ENCODE measurements around the gene TMEM150A.
"Not testable (repeated sequence)": the region's sequence is repeated elsewhere in the genome, so short reads cannot be mapped to it uniquely, and the experiment has no call there.

Gene TMEM150A

DNA sequence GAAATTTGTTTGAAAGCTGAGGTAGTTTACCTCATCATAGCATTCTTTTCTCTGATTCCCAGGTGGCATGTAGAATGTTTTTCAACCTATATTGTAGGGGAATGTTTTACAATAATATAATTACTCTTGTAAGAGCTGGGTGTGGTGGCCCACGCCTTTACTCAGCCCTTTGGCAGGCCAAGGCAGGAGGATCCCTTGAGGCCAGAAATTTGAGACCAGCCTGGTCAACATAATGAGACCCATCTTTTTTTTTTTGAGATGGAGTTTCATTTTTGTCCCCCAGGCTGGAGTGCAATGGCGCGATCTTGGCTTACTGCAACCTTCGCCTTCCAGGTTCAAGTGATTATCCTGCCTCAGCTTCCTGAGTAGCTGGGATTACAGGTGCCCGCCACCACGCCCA is 17.1 kb upstream of the TMEM150A start:
- H3K9ac ChIP-seq (ENCODE audit: low read depth, low read length, poor library complexity): no peak overlapping the region
- no peak overlapping the region for H2AK5ac ChIP-seq (ENCODE audit: low read depth, low read length)
- peaks cover 21 to 70% of the 10 kb centered on the region in 2 donors for H3K36me3 ChIP-seq (replicated peaks in 1 of 2; ENCODE audit: control insufficient read depth in 2 of 2, insufficient read depth in 2 of 2, low read length in 2 of 2)
- H2BK15ac ChIP-seq (ENCODE audit: low read length): no peak overlapping the region
- no peak overlapping the region for H4K91ac ChIP-seq (ENCODE audit: low read depth, low read length, poor library complexity)
- no peak overlapping the region for H2BK5ac ChIP-seq (ENCODE audit: low read length)
- no peaks in the 10 kb centered on the region for H3K27me3 ChIP-seq (ENCODE audit: control insufficient read depth in 3 of 3, insufficient read depth in 3 of 3, low read depth in 1 of 3, low read length in 3 of 3)
- H3K27ac ChIP-seq (replicated peaks; ENCODE audit: low read length): no peak overlapping the region
- H2AFZ ChIP-seq (ENCODE audit: low read length): no peak overlapping the region
- no peak overlapping the region for H3K4ac ChIP-seq (ENCODE audit: low read length)
- no peak overlapping the region for H2BK12ac ChIP-seq (ENCODE audit: low read length)
- no peak overlapping the region for H3K4me2 ChIP-seq (ENCODE audit: insufficient read depth, low read length, poor library complexity, severe bottlenecking)
- H3K79me1 ChIP-seq (ENCODE audit: low read depth, low read length): peaks cover 7% of the 10 kb centered on the region
- H3K14ac ChIP-seq (ENCODE audit: low read length): no peak overlapping the region
- H3K23ac ChIP-seq (ENCODE audit: low read depth, low read length, poor library complexity): no peak overlapping the region
- H3K9me3 ChIP-seq (replicated peaks in 1 of 2; ENCODE audit: control insufficient read depth in 2 of 2, insufficient read depth in 1 of 2, low read depth in 1 of 2, low read length in 2 of 2): no peaks in the 10 kb centered on the region
- no peak overlapping the region for H3K18ac ChIP-seq (ENCODE audit: low read length)
- peaks cover 4 to 5% of the 10 kb centered on the region in 2 donors for H3K4me1 ChIP-seq (ENCODE audit: control insufficient read depth in 2 of 2, insufficient read depth in 1 of 2, low read depth in 1 of 2, low read length in 2 of 2)
- H3K4me3 ChIP-seq (ENCODE audit: low read length in 2 of 2): no peak overlapping the region
- no peak overlapping the region for H2BK120ac ChIP-seq (ENCODE audit: low read depth, low read length)
- no peak for DNase-seq (ENCODE audit: low spot score)
- no peak overlapping the region for H4K8ac ChIP-seq (ENCODE audit: low read depth, low read length)
- WGBS, 2 donors (ENCODE audit: extremely low coverage in 2 of 2, insufficient read length in 2 of 2, insufficient replicate concordance in 1 of 2): no CpG with 5 or more reads among the region's 6 CpGs

DNA sequence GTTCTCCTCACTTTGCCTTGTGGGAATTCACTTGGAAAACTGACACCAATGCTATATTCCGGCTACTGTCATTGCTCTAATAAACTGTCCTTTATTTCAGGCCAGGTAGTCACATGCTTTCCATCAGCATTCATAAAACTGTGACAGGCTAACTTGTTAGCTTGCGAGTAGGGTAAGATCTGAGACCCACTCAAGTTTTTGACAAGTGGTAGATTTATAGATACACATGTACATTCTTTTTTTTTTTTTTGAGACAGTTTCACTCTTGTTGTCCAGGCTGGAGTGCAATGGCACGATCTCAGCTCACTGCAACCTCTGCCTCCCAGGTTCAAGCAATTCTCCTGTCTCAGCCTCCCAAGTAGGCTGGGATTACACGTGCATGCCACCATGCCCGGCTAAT is 15.2 kb upstream of the TMEM150A start:
- not testable (repeated sequence) for H3K23ac ChIP-seq (ENCODE audit: low read depth, low read length, poor library complexity); H2AFZ ChIP-seq (ENCODE audit: low read length); H2AK5ac ChIP-seq (ENCODE audit: low read depth, low read length); H2BK5ac ChIP-seq (ENCODE audit: low read length); H3K18ac ChIP-seq (ENCODE audit: low read length); H2BK15ac ChIP-seq (ENCODE audit: low read length); DNase-seq (ENCODE audit: low spot score); H2BK12ac ChIP-seq (ENCODE audit: low read length); H3K27me3 ChIP-seq (ENCODE audit: control insufficient read depth in 3 of 3, insufficient read depth in 3 of 3, low read depth in 1 of 3, low read length in 3 of 3); H3K27ac ChIP-seq (replicated peaks; ENCODE audit: low read length); H3K9ac ChIP-seq (ENCODE audit: low read depth, low read length, poor library complexity); H2BK120ac ChIP-seq (ENCODE audit: low read depth, low read length); H3K79me1 ChIP-seq (ENCODE audit: low read depth, low read length); H3K4me1 ChIP-seq (ENCODE audit: control insufficient read depth in 2 of 2, insufficient read depth in 1 of 2, low read depth in 1 of 2, low read length in 2 of 2); H4K8ac ChIP-seq (ENCODE audit: low read depth, low read length); H3K4ac ChIP-seq (ENCODE audit: low read length); H3K14ac ChIP-seq (ENCODE audit: low read length); H3K9me3 ChIP-seq (replicated peaks in 1 of 2; ENCODE audit: control insufficient read depth in 2 of 2, insufficient read depth in 1 of 2, low read depth in 1 of 2, low read length in 2 of 2); H4K91ac ChIP-seq (ENCODE audit: low read depth, low read length, poor library complexity)
- Histone ChIP-seq H3K36me3 (replicated peaks in 1 of 2; ENCODE audit: control insufficient read depth in 2 of 2, insufficient read depth in 2 of 2, low read length in 2 of 2) (peaks cover 13 to 52% of the 10 kb centered on the region in 2 donors), H3K4me3 (ENCODE audit: low read length in 2 of 2) (peak overlapping the region in 1 of 2 donors; percentile 95), H3K4me2 (ENCODE audit: insufficient read depth, low read length, poor library complexity, severe bottlenecking) (peak overlapping the region; percentile 11)
- WGBS, 2 donors (ENCODE audit: extremely low coverage in 2 of 2, insufficient read length in 2 of 2, insufficient replicate concordance in 1 of 2): no CpG with 5 or more reads among the region's 5 CpGs

DNA sequence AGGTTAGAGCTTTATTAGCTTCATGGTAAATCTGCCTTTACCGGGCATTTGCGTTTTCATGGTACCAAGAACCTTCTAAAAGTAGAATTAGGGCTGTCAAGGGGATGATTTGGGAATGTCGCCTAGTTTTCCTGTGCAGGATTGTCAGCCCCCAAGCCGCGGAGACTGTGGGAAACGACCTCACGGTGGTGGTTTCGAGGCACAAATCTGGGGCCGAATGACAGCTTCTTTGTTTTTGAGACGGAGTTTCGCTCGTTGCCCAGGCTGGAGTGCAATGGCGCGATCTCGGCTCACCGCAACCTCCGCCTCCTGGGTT is 12.9 kb upstream of the TMEM150A start:
- Histone ChIP-seq H3K9ac (ENCODE audit: low read depth, low read length, poor library complexity) (no peak overlapping the region), H3K4me3 (ENCODE audit: low read length in 2 of 2) (no peak overlapping the region), H2BK15ac (ENCODE audit: low read length) (no peak overlapping the region), H4K8ac (ENCODE audit: low read depth, low read length) (no peak overlapping the region), H3K4ac (ENCODE audit: low read length) (no peak overlapping the region), H2BK12ac (ENCODE audit: low read length) (no peak overlapping the region), H3K4me1 (ENCODE audit: control insufficient read depth in 2 of 2, insufficient read depth in 1 of 2, low read depth in 1 of 2, low read length in 2 of 2) (peaks cover 9 to 10% of the 10 kb centered on the region in 2 donors), H2AK5ac (ENCODE audit: low read depth, low read length) (no peak overlapping the region), H3K27ac (replicated peaks; ENCODE audit: low read length) (no peak overlapping the region), H3K36me3 (replicated peaks in 1 of 2; ENCODE audit: control insufficient read depth in 2 of 2, insufficient read depth in 2 of 2, low read length in 2 of 2) (peaks cover 1 to 30% of the 10 kb centered on the region in 2 donors), H2BK120ac (ENCODE audit: low read depth, low read length) (no peak overlapping the region), H2AFZ (ENCODE audit: low read length) (peak overlapping the region; percentile 93), H3K27me3 (ENCODE audit: control insufficient read depth in 3 of 3, insufficient read depth in 3 of 3, low read depth in 1 of 3, low read length in 3 of 3) (no peaks in the 10 kb centered on the region), H3K23ac (ENCODE audit: low read depth, low read length, poor library complexity) (no peak overlapping the region), H3K79me1 (ENCODE audit: low read depth, low read length) (peaks cover 11% of the 10 kb centered on the region), H3K14ac (ENCODE audit: low read length) (no peak overlapping the region), H3K9me3 (replicated peaks in 1 of 2; ENCODE audit: control insufficient read depth in 2 of 2, insufficient read depth in 1 of 2, low read depth in 1 of 2, low read length in 2 of 2) (no peaks in the 10 kb centered on the region), H2BK5ac (ENCODE audit: low read length) (no peak overlapping the region), H3K18ac (ENCODE audit: low read length) (no peak overlapping the region), H4K91ac (ENCODE audit: low read depth, low read length, poor library complexity) (no peak overlapping the region), H3K4me2 (ENCODE audit: insufficient read depth, low read length, poor library complexity, severe bottlenecking) (no peak overlapping the region)
- no peak for DNase-seq (ENCODE audit: low spot score)
- WGBS, 2 donors (ENCODE audit: extremely low coverage in 2 of 2, insufficient read length in 2 of 2, insufficient replicate concordance in 1 of 2): no CpG with 5 or more reads among the region's 17 CpGs

DNA sequence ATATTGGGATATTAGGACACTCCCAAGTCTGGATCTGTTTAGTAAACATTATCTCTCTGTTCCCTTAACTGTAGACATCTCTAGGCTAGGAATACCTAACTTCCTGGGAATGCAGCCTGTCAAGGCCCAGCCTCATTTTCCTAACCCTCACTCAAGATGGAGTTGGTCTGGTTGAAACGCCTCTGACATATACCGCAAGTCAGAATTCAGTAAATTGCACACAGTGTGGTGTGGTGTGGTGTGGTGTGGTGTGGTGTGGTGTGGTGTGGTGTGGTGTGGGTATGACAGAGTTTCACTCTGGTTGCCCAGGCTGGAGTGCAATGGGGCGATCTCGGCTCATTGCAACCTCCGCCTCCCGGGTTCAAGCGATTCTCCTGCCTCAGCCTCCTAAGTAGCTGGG is 12.3 kb upstream of the TMEM150A start:
- H3K9me3 ChIP-seq (replicated peaks in 1 of 2; ENCODE audit: control insufficient read depth in 2 of 2, insufficient read depth in 1 of 2, low read depth in 1 of 2, low read length in 2 of 2); H3K27me3 ChIP-seq (ENCODE audit: control insufficient read depth in 3 of 3, insufficient read depth in 3 of 3, low read depth in 1 of 3, low read length in 3 of 3); H3K27ac ChIP-seq (replicated peaks; ENCODE audit: low read length); H3K4me2 ChIP-seq (ENCODE audit: insufficient read depth, low read length, poor library complexity, severe bottlenecking); H2BK120ac ChIP-seq (ENCODE audit: low read depth, low read length); H2AFZ ChIP-seq (ENCODE audit: low read length); H2BK12ac ChIP-seq (ENCODE audit: low read length); H3K4me3 ChIP-seq (ENCODE audit: low read length in 2 of 2); H3K14ac ChIP-seq (ENCODE audit: low read length); H4K8ac ChIP-seq (ENCODE audit: low read depth, low read length); H2AK5ac ChIP-seq (ENCODE audit: low read depth, low read length); H3K4ac ChIP-seq (ENCODE audit: low read length); H4K91ac ChIP-seq (ENCODE audit: low read depth, low read length, poor library complexity); H3K4me1 ChIP-seq (ENCODE audit: control insufficient read depth in 2 of 2, insufficient read depth in 1 of 2, low read depth in 1 of 2, low read length in 2 of 2); H3K18ac ChIP-seq (ENCODE audit: low read length); DNase-seq (ENCODE audit: low spot score); H3K9ac ChIP-seq (ENCODE audit: low read depth, low read length, poor library complexity); H2BK5ac ChIP-seq (ENCODE audit: low read length); H3K23ac ChIP-seq (ENCODE audit: low read depth, low read length, poor library complexity); H2BK15ac ChIP-seq (ENCODE audit: low read length): not testable (repeated sequence)
- WGBS, 2 donors (ENCODE audit: extremely low coverage in 2 of 2, insufficient read length in 2 of 2, insufficient replicate concordance in 1 of 2): no CpG with 5 or more reads among the region's 7 CpGs
- Histone ChIP-seq H3K79me1 (ENCODE audit: low read depth, low read length) (peaks cover 11% of the 10 kb centered on the region), H3K36me3 (replicated peaks in 1 of 2; ENCODE audit: control insufficient read depth in 2 of 2, insufficient read depth in 2 of 2, low read length in 2 of 2) (peaks cover 0 to 30% of the 10 kb centered on the region in 2 donors)
